Uterine smooth muscle cell (primary cell): Measurements from ENCODE around the gene SPACA5. TPM values are rescaled to one million over a fixed set of nuclear protein-coding genes. Genes with fewer than 3 reads are reported as not detected.

ENCODE experiments used
- total RNA-seq: library from RNA; depleted of rRNA; stranded (reverse); fragments of >200 nt; gene quantifications from 2 replicates; pipeline ENCODE4 v1.2.3, GENCODE V29; 2014

Gene SPACA5
- not detected in 2 replicates for total RNA-seq

GRCh38 chrX:48006688-48007087 is at the start of gene SPACA5:
Gene SPACA5, plus strand, starts transcription at chrX:48006988. Its CDS starts 815 bp downstream, at chrX:48007803.

GRCh38 chrX:48003758-48004457 is 2.9 kb upstream of the SPACA5 start, which contains the start of gene ZNF182:
Gene ZNF182, minus strand, starts transcription at chrX:48003989. Its CDS starts 1,380 bp downstream, at chrX:48002609.

Other genes with a start within 250 kb of the SPACA5 start
- gene ZNF81, start 170.1 kb upstream of the SPACA5 start, total RNA-seq = 5.3 and 6.2 TPM in 2 replicates
- gene ZNF182, start 3.0 kb upstream of the SPACA5 start, total RNA-seq = 3.3 and 4.4 TPM in 2 replicates
- gene ZNF630, start 64.7 kb downstream of the SPACA5 start, total RNA-seq = 1.00 and 1.5 TPM in 2 replicates
- gene SPACA5B, start 123.6 kb downstream of the SPACA5 start, total RNA-seq = not detected in 2 replicates
- gene SSX5, start 189.8 kb downstream of the SPACA5 start, total RNA-seq = not detected in 2 replicates
- gene SSX1, start 248.4 kb downstream of the SPACA5 start, total RNA-seq = not detected in 2 replicates